GM23248 (cell line): Measurements from ENCODE around the gene CLDND2. TPM values are rescaled to one million over a fixed set of nuclear protein-coding genes. Genes with fewer than 3 reads are reported as not detected.

Experiments
- DNase-seq: peaks from one replicate; pipeline ENCODE4 v3.0.0-alpha.2; 2015
- H2AFZ ChIP-seq: fragments of 200-600 bp; sonication (generic); 2 replicates; pipeline ENCODE4 v1.6.1; 2016; ENCODE audit warnings: antibody characterized with exemption
- H3F3A ChIP-seq: fragments of 200-600 bp; sonication (generic); 2 replicates; pipeline ENCODE4 v1.6.1; 2016; ENCODE audit warnings: mild to moderate bottlenecking, antibody characterized with exemption, mixed run types; ENCODE audit not compliant: insufficient read depth
- H3K27ac ChIP-seq: fragments of 200-600 bp; sonication (generic); 2 replicates; pipeline ENCODE4 v1.5.1; 2016; ENCODE audit warnings: mild to moderate bottlenecking
- H3K27me3 ChIP-seq: fragments of 200-600 bp; sonication (generic); replicated peaks from 2 replicates; pipeline ENCODE4 v1.6.1; 2016; ENCODE audit warnings: mild to moderate bottlenecking; ENCODE audit not compliant: insufficient read depth
- H3K36me3 ChIP-seq: fragments of 200-600 bp; sonication (generic); 2 replicates; pipeline ENCODE4 v1.6.1; 2016; ENCODE audit warnings: low read depth, mild to moderate bottlenecking
- H3K4me1 ChIP-seq: fragments of 200-600 bp; sonication (generic); 2 replicates; pipeline ENCODE4 v1.6.1; 2016; ENCODE audit warnings: mild to moderate bottlenecking; ENCODE audit not compliant: insufficient read depth
- H3K4me2 ChIP-seq: fragments of 200-600 bp; sonication (generic); one replicate; pipeline ENCODE4 v1.6.1; 2016; ENCODE audit warnings: mild to moderate bottlenecking; ENCODE audit not compliant: unreplicated experiment
- H3K4me3 ChIP-seq: fragments of 200-600 bp; sonication (generic); 2 replicates; pipeline ENCODE4 v1.5.1; 2016; ENCODE audit warnings: mild to moderate bottlenecking
- H3K79me2 ChIP-seq: fragments of 200-600 bp; sonication (generic); 2 replicates; pipeline ENCODE4 v1.6.1; 2016; ENCODE audit warnings: mild to moderate bottlenecking; ENCODE audit not compliant: insufficient read depth
- H3K9ac ChIP-seq: fragments of 200-600 bp; sonication (generic); 2 replicates; pipeline ENCODE4 v1.6.1; 2016; ENCODE audit warnings: mild to moderate bottlenecking
- H3K9me2 ChIP-seq: fragments of 200-600 bp; sonication (generic); 2 replicates; pipeline ENCODE4 v1.6.1; 2016; ENCODE audit warnings: mixed run types, mild to moderate bottlenecking, moderate library complexity; ENCODE audit not compliant: insufficient read depth
- H3K9me3 ChIP-seq: fragments of 200-600 bp; sonication (generic); one replicate; pipeline ENCODE4 v1.6.1; 2017; ENCODE audit warnings: low read depth
- H4K20me1 ChIP-seq: fragments of 200-600 bp; sonication (generic); 2 replicates; pipeline ENCODE4 v1.6.0; 2016; ENCODE audit not compliant: insufficient read depth
- EZH2 ChIP-seq: fragments of 200-600 bp; sonication (generic); IDR thresholded peaks from 2 replicates; pipeline ENCODE4 v1.6.1; 2018; ENCODE audit warnings: antibody characterized with exemption, mild to moderate bottlenecking; ENCODE audit not compliant: insufficient read depth, poor library complexity, severe bottlenecking
- EZH2phosphoT487 ChIP-seq: fragments of 200-600 bp; sonication (generic); IDR thresholded peaks from 2 replicates; pipeline ENCODE4 v1.6.1; 2018; ENCODE audit warnings: antibody characterized with exemption, moderate library complexity, mild to moderate bottlenecking, low read depth; ENCODE audit not compliant: insufficient read depth
- WGBS, 2 experiments: methylation state at CpG; one replicate each; pipeline ENCODE4 v1.1.6; 2015 to 2017; ENCODE audit warnings: low lambda C conversion rate in 2 of 2, low coverage in 1 of 2; ENCODE audit errors: missing lambda C conversion rate in 2 of 2; 5-methylcytosine and 5-hydroxymethylcytosine counted together
- in situ Hi-C: fragments of 300-500 bp; cut with MboI; formaldehyde crosslinking; loops from 2 replicates; pipeline ENCODE4 v1.15.0; 2020
- polyA plus RNA-seq: library from polyadenylated mRNA; unstranded; fragments of >200 nt; fragmentation: Nextera tagmentation; extraction: Ambion mirVana; gene quantifications from 2 replicates; pipeline ENCODE4 v1.2.1, GENCODE V29; 2016
- total RNA-seq: library from RNA; depleted of rRNA; stranded (reverse); fragments of >200 nt; shearing (Covaris generic); gene quantifications from 2 replicates; pipeline ENCODE4 v1.2.3, GENCODE V29; 2014

Gene CLDND2
- total and polyA plus RNA-seq, 2 experiments from 2014 or later, result 1.0 TPM; not detected in 1

- Histone ChIP-seq H3K9me3 (no peaks in the 10 kb centered on the region), H3F3A (no peaks in the 10 kb centered on the region), H3K79me2 (no peaks in the 10 kb centered on the region), H3K27me3 (no peaks in the 10 kb centered on the region), H3K4me2 (no peak within 1 kb of the TSS), H2AFZ (no peak within 1 kb of the TSS), H3K27ac (no peak within 1 kb of the TSS), H3K4me3 (no peak within 1 kb of the TSS), H4K20me1 (no peaks in the 10 kb centered on the region), H3K9ac (no peak within 1 kb of the TSS), H3K4me1 (no peaks in the 10 kb centered on the region), H3K9me2 (no peaks in the 10 kb centered on the region), H3K36me3 (no peaks in the 10 kb centered on the region)
- TF ChIP-seq EZH2phosphoT487, result no peak
- no peak for TF ChIP-seq EZH2
- WGBS, 2 experiments, result 82 to 83% methylated on average over 15 of the region's 15 CpGs
- DNase-seq, result no peak
- in situ Hi-C loops, result no loop called here
Measured at GRCh38 chr19:51387924-51388389, 19.2 kb upstream of the CLDND2 start, which contains the start of gene LIM2. Gene LIM2, minus strand, starts transcription at chr19:51387974. Its CDS starts 531 bp downstream, at chr19:51387443.

DNA sequence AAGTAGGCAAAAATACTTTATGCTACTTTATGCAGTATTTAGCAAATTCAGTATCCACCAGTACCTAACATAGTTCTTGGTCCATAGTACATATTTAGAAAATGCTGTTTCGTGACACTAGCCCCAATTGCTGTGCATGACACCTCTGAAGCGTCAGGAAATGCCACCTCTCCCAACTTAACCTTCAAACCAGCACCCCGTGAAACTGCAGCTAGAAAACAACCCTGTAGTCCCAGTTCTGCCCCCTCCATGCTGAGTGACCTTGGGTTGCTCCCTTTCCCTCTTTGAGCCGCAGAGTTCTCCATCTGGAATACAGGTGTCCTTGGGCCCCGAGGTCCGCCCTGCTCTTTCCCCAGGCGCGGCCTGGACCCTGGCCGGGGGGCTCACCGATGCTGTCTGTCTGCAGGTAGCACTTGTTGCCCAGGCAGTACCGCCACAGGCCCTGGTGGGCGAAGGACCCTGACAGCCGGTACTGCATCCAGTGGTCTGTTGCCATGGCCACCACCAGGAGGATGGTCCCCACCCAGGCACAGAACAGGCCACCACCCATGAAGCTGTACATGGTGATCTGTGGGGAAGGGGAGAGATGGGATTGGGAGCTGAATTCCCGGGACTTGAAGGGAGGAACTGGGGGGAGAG is 18.2 kb upstream of the CLDND2 start:
- in situ Hi-C loops, result no loop called here

DNA sequence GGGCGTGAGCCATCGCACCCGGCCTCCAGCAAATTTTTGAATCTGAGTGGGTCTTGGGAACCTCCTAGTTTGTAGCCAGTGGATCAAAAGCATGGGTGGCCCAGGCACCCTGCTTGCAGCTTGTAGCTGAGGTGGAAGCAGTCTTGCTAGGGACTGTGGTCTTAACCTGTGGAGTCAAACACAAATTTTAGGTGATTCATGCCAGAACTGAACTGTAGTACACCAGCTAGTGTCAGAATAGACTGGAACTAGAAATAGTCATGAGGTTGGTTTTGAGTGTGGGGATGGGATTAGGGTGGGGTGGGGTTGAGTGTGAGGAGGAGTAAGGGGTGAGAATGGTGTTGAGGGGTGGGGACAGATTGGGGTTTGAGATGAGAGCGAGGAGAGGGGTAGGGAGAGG is 13.2 kb upstream of the CLDND2 start:
- Histone ChIP-seq H3K27ac (no peak overlapping the region), H3K4me3 (no peak overlapping the region), H3K4me1 (no peaks in the 10 kb centered on the region), H3K9me3 (no peaks in the 10 kb centered on the region), H3K9ac (no peak overlapping the region), H3F3A (no peaks in the 10 kb centered on the region), H3K79me2 (no peaks in the 10 kb centered on the region), H3K4me2 (no peak overlapping the region), H2AFZ (no peak overlapping the region), H3K9me2 (no peaks in the 10 kb centered on the region), H4K20me1 (no peaks in the 10 kb centered on the region), H3K27me3 (no peaks in the 10 kb centered on the region), H3K36me3 (no peaks in the 10 kb centered on the region)
- DNase-seq, result no peak
- whole genome bisulfite sequencing, 2 experiments, result 79 to 94% methylated on average over 3 to 4 of the region's 4 CpGs
- in situ Hi-C loops, result no loop called here
- no peak for TF ChIP-seq EZH2phosphoT487
- TF ChIP-seq EZH2, result no peak

More for the DNA sequence above, 18.2 kb upstream of the CLDND2 start:
- Histone ChIP-seq H3K4me1 (no peaks in the 10 kb centered on the region), H3K4me3 (no peak overlapping the region), H3K27ac (no peak overlapping the region), H3K36me3 (no peaks in the 10 kb centered on the region), H3K9me2 (no peaks in the 10 kb centered on the region), H3K9me3 (no peaks in the 10 kb centered on the region), H3K79me2 (no peaks in the 10 kb centered on the region), H4K20me1 (no peaks in the 10 kb centered on the region), H3K27me3 (no peaks in the 10 kb centered on the region), H3K4me2 (no peak overlapping the region), H2AFZ (no peak overlapping the region), H3K9ac (no peak overlapping the region), H3F3A (no peaks in the 10 kb centered on the region)
- WGBS, 2 experiments, result 62 to 68% methylated on average over 12 to 14 of the region's 14 CpGs
- DNase-seq, result no peak
- TF ChIP-seq EZH2phosphoT487, result no peak
- TF ChIP-seq EZH2, result no peak

DNA sequence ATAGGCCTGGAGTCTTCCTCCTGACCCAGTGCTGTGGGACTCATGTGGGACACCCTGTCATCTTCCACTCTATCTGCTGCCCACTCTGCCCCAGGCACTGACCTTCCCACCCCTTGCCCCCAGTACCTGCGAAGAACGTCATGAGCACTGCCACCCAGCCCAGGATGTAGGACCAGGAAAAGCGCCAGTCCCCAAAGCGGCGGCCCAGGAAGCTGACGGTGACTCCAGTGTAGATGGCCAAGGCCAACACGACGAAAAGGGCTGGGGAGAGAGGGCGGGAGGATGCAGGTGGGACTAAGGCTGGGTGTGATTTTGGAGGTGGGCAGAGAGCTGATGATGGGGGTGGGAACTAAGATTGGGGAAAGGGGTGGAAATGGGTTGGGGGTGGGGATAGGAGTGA is 11.6 kb upstream of the CLDND2 start:
- no peaks in the 10 kb centered on the region for H4K20me1 ChIP-seq
- H3K4me2 ChIP-seq, result no peak overlapping the region
- H3F3A ChIP-seq, result no peaks in the 10 kb centered on the region
- no peaks in the 10 kb centered on the region for H3K79me2 ChIP-seq
- no peaks in the 10 kb centered on the region for H3K4me1 ChIP-seq
- no peaks in the 10 kb centered on the region for H3K9me3 ChIP-seq
- in situ Hi-C loops, result no loop called here
- no peaks in the 10 kb centered on the region for H3K36me3 ChIP-seq
- TF ChIP-seq EZH2phosphoT487 (no peak), EZH2 (no peak)
- no peak overlapping the region for H3K9ac ChIP-seq
- WGBS, 2 experiments, result 70 to 75% methylated on average over 9 of the region's 9 CpGs
- H3K27me3 ChIP-seq, result no peaks in the 10 kb centered on the region
- no peak overlapping the region for H3K4me3 ChIP-seq
- no peak for DNase-seq
- H2AFZ ChIP-seq, result no peak overlapping the region
- H3K9me2 ChIP-seq, result no peaks in the 10 kb centered on the region
- no peak overlapping the region for H3K27ac ChIP-seq

- no peak overlapping the region for H3K4me3 ChIP-seq
- H3K4me1 ChIP-seq, result no peaks in the 10 kb centered on the region
- H3K9me3 ChIP-seq, result no peaks in the 10 kb centered on the region
- H3K9ac ChIP-seq, result no peak overlapping the region
- H4K20me1 ChIP-seq, result no peaks in the 10 kb centered on the region
- no peaks in the 10 kb centered on the region for H3K79me2 ChIP-seq
- H3K4me2 ChIP-seq, result no peak overlapping the region
- no peak overlapping the region for H2AFZ ChIP-seq
- in situ Hi-C loops, result no loop called here
- no peak for DNase-seq
- 68 to 78% methylated on average over 2 of the region's 2 CpGs for WGBS, 2 experiments
- TF ChIP-seq EZH2 (no peak), EZH2phosphoT487 (no peak)
- H3K36me3 ChIP-seq, result no peaks in the 10 kb centered on the region
- no peak overlapping the region for H3K27ac ChIP-seq
- no peaks in the 10 kb centered on the region for H3K9me2 ChIP-seq
- no peaks in the 10 kb centered on the region for H3F3A ChIP-seq
- no peaks in the 10 kb centered on the region for H3K27me3 ChIP-seq
Measured at GRCh38 chr19:51377422-51377821, 8.6 kb upstream of the CLDND2 start.
